Ishikawa (cell line): Measurements from ENCODE around the gene ZNF423.

Experiments
- CEBPB ChIP-seq: IDR thresholded peaks from 2 replicates; pipeline ENCODE4 v1.6.1; 2012
- EGR1 ChIP-seq: IDR thresholded peaks from 2 replicates; pipeline ENCODE4 v1.6.1; 2012
- EP300 ChIP-seq: IDR thresholded peaks from 2 replicates; pipeline ENCODE4 v1.6.1; 2012; ENCODE audit warnings: borderline replicate concordance
- RAD21 ChIP-seq: IDR thresholded peaks from 2 replicates; pipeline ENCODE4 v1.6.1; 2012; ENCODE audit warnings: low read depth
- TAF1 ChIP-seq: IDR thresholded peaks from 2 replicates; pipeline ENCODE4 v1.6.1; 2012; ENCODE audit warnings: low read depth, mild to moderate bottlenecking
- TCF12 ChIP-seq: IDR thresholded peaks from 2 replicates; pipeline ENCODE4 v1.6.1; 2012; ENCODE audit warnings: low read depth
- YY1 ChIP-seq: IDR thresholded peaks from 2 replicates; pipeline ENCODE4 v1.6.1; 2012; ENCODE audit warnings: low read depth
- TF ChIP-seq, protein P1 (sequence below): IDR thresholded peaks from 2 replicates; pipeline ENCODE4 v1.6.1; 2012
- TF ChIP-seq, protein P2 (sequence below): IDR thresholded peaks from 2 replicates; pipeline ENCODE4 v1.6.1; 2012; ENCODE audit warnings: low read depth, mild to moderate bottlenecking
- TF ChIP-seq, protein P3 (sequence below): IDR thresholded peaks from 2 replicates; pipeline ENCODE4 v1.6.1; 2012

DNA sequence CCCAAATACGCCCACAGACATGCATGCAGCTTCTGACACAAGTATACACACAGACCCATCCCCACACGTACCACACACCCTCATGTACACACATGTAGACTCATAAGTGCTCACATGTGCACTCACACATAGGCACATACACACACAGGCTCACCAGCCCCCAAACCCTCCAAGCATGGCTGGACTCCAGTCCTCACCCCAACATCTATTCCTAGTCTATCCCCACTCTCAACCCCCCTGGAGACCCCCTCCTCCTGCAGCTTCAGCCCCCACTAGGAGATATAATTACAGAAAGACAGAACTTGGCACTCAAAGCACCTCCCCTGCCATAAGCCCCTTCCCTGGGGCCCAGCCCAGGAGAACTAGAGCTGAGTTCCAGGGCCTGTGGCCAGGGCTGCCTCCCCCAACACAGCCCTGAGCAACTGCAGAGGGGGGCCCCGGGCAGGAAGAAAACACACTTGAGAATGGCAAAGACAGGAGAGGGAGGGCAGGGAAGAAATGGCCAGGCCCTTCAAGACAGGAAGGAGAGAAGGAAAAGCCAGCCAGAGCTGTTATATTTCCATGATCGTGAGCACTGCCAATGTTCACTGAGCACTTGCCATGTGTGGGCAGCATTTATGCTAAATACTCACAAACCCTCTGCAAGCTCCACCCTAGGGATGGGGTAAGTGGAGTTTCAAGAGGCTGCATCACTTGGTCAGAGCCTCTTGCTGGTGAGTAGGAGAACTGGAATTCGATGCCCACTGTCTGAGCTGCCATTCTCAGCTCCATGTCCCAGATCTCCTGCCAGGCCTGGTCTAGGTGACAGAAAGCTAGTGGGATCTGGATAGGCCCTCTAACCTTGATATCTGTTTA lies 224.5 kb downstream of the ZNF423 start:
- TF ChIP-seq TAF1: no peak
- no peak for TF ChIP-seq EP300
- TF ChIP-seq RAD21: no peak
- TF ChIP-seq, protein P1, sequence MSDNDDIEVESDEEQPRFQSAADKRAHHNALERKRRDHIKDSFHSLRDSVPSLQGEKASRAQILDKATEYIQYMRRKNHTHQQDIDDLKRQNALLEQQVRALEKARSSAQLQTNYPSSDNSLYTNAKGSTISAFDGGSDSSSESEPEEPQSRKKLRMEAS: no peak
- TF ChIP-seq EGR1: no peak
- TF ChIP-seq, protein P2, sequence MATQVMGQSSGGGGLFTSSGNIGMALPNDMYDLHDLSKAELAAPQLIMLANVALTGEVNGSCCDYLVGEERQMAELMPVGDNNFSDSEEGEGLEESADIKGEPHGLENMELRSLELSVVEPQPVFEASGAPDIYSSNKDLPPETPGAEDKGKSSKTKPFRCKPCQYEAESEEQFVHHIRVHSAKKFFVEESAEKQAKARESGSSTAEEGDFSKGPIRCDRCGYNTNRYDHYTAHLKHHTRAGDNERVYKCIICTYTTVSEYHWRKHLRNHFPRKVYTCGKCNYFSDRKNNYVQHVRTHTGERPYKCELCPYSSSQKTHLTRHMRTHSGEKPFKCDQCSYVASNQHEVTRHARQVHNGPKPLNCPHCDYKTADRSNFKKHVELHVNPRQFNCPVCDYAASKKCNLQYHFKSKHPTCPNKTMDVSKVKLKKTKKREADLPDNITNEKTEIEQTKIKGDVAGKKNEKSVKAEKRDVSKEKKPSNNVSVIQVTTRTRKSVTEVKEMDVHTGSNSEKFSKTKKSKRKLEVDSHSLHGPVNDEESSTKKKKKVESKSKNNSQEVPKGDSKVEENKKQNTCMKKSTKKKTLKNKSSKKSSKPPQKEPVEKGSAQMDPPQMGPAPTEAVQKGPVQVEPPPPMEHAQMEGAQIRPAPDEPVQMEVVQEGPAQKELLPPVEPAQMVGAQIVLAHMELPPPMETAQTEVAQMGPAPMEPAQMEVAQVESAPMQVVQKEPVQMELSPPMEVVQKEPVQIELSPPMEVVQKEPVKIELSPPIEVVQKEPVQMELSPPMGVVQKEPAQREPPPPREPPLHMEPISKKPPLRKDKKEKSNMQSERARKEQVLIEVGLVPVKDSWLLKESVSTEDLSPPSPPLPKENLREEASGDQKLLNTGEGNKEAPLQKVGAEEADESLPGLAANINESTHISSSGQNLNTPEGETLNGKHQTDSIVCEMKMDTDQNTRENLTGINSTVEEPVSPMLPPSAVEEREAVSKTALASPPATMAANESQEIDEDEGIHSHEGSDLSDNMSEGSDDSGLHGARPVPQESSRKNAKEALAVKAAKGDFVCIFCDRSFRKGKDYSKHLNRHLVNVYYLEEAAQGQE: no peak
- TF ChIP-seq TCF12: no peak
- TF ChIP-seq CEBPB: no peak
- TF ChIP-seq, protein P3, sequence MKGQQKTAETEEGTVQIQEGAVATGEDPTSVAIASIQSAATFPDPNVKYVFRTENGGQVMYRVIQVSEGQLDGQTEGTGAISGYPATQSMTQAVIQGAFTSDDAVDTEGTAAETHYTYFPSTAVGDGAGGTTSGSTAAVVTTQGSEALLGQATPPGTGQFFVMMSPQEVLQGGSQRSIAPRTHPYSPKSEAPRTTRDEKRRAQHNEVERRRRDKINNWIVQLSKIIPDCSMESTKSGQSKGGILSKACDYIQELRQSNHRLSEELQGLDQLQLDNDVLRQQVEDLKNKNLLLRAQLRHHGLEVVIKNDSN: no peak
- no peak for TF ChIP-seq YY1
